Adrenal gland (tissue), 5 donors: ENCODE data around the gene EIF1B.

Source experiments
- CTCF ChIP-seq, 6 experiments: fragments of 450-650 bp in 4 of 6; fragments of 200-600 bp in 2 of 6; sonication (generic) in 1 of 6; IDR thresholded peaks; 1 replicate in 5 of 6; 2 replicates in 1 of 6; pipeline versions ENCODE4 v1.5.1 to v1.8.0; 2016 to 2021; ENCODE audit warnings: antibody characterized with exemption in 6 of 6, mild to moderate bottlenecking in 2 of 6, moderate library complexity in 1 of 6
- POLR2A ChIP-seq, 2 donors: fragments of 450-650 bp; IDR thresholded peaks; one replicate each; pipeline ENCODE4 v1.6.1; 2017; ENCODE audit warnings: antibody characterized with exemption in 2 of 2, mild to moderate bottlenecking in 2 of 2, moderate library complexity in 1 of 2
- donor health status: DM: no; HTN: no; CAD: no.

GRCh38 chr3:40333416-40333815 lies 23.9 kb downstream of the EIF1B start:
- TF ChIP-seq CTCF (IDR thresholded peaks at IDR 0.05), result no peak
- no peak for TF ChIP-seq POLR2A (IDR thresholded peaks at IDR 0.05)
